ENCODE results near the gene PGBD5. TPM values are rescaled to one million over a fixed set of nuclear protein-coding genes. Genes with fewer than 3 reads are reported as not detected.
"Not testable (repeated sequence)": the region's sequence is repeated elsewhere in the genome, so short reads cannot be mapped to it uniquely, and the experiment has no call there.

Gene PGBD5
- total RNA-seq, 4 donors from 2014 or later, result 1.0 to 4.5 (median 1.9) TPM

DNA sequence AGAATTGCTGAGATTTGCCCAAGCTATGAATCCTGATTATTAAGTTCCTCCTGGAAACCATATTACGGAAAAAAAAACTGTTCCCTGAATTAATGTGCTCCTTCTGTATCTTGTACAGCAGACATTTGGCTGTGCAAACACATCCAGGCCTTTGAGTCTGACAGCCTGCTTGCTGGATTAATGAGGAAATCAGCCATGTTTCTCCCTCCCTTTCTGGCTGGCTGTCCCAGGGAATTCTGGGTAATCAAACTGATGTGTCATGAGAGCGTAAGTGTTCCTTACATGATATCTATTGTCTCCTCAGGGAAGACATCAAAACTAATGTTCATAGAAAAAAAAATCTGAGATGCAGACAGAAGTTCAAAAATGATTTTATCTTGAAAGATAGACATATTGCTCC, 18.8 kb downstream of the PGBD5 start:
- DNase-seq (no peak), ATAC-seq (no peak)
- Histone ChIP-seq H3K36me3 (no peaks in the 10 kb centered on the region), H3K27me3 (no peaks in the 10 kb centered on the region), H3K27ac (no peak overlapping the region), H3K4me3 (no peak overlapping the region), H3K9me3 (no peaks in the 10 kb centered on the region), H3K4me1 (no peaks in the 10 kb centered on the region)
- TF ChIP-seq POLR2A (IDR thresholded peaks at IDR 0.05), result no peak
- TF ChIP-seq, protein P1, sequence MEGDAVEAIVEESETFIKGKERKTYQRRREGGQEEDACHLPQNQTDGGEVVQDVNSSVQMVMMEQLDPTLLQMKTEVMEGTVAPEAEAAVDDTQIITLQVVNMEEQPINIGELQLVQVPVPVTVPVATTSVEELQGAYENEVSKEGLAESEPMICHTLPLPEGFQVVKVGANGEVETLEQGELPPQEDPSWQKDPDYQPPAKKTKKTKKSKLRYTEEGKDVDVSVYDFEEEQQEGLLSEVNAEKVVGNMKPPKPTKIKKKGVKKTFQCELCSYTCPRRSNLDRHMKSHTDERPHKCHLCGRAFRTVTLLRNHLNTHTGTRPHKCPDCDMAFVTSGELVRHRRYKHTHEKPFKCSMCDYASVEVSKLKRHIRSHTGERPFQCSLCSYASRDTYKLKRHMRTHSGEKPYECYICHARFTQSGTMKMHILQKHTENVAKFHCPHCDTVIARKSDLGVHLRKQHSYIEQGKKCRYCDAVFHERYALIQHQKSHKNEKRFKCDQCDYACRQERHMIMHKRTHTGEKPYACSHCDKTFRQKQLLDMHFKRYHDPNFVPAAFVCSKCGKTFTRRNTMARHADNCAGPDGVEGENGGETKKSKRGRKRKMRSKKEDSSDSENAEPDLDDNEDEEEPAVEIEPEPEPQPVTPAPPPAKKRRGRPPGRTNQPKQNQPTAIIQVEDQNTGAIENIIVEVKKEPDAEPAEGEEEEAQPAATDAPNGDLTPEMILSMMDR (IDR thresholded peaks at IDR 0.05 in 4 of 5, conservative IDR thresholded peaks at IDR 0.05 in 1 of 5), result no peak
- in situ Hi-C loops (cut with MboI; ENCODE audit: low sequenced_read_pairs in 4 of 4), result no loop called here
- intact Hi-C loops (cut with DNase I; ENCODE audit: low total_unique reads), result no loop called here

- intact Hi-C loops (cut with DNase I; ENCODE audit: low total_unique reads); H3K27ac ChIP-seq; H3K27me3 ChIP-seq; DNase-seq; in situ Hi-C loops (cut with MboI; ENCODE audit: low sequenced_read_pairs in 4 of 4); H3K4me1 ChIP-seq; H3K9me3 ChIP-seq; H3K36me3 ChIP-seq; H3K4me3 ChIP-seq; ATAC-seq: not testable (repeated sequence)
Measured at GRCh38 chr1:230406727-230407126, 19.4 kb downstream of the PGBD5 start.

DNA sequence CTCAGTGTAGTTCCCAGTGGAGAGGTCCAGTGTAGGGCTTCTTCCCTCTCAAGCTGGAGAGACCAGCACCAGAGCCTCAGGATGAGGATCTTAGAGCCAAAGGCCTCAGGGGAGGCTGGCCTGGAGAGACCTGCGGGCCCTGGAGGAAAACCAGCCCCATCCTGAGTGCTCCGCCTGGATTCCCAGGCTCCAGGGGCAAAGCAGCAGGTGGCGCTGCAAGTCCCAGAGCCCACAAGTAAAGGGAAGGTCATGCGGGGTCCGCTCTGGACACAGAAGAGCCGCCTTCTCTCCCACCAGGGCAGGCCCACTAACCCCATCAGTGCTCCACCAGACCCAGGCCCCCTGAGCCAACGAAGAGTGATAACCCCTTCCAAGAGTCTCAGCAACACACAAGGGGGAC, 22.7 kb downstream of the PGBD5 start:
- DNase-seq, result no peak
- H3K36me3 ChIP-seq, result no peaks in the 10 kb centered on the region

DNA sequence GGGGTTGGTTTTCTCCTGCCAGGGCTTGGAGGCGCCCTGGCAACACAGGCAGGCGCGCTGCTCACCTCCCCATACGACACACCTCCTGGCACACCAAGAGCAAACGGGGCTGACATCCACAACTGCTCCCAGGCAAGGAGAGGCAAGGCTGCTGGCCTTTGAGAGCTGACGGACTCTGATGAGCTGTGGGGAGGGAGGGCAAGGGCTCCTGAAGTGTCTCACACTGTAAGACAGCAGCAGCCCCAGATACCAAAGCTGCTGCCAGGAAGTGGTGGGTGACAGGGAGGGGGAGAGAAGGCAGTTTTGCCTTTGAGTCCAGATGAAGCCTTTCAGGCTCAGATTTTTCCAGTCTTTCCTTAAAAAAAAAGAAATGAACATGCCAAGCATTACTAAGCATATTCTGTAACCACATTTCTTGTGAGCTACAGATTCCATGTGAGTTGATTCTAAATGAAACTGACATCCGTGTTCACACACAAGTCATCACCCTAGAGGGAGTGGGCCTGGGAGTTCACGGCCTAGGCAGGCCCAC, 24.3 kb downstream of the PGBD5 start:
- no peak for DNase-seq
- H3K36me3 ChIP-seq, result no peaks in the 10 kb centered on the region
- no peak for ATAC-seq
- no peak overlapping the region for H3K4me3 ChIP-seq
- H3K27me3 ChIP-seq, result no peaks in the 10 kb centered on the region
- in situ Hi-C loops (cut with MboI; ENCODE audit: low sequenced_read_pairs in 4 of 4) (no loop called here), intact Hi-C loops (cut with DNase I; ENCODE audit: low total_unique reads) (no loop called here)
- no peak overlapping the region for H3K27ac ChIP-seq
- H3K4me1 ChIP-seq, result no peaks in the 10 kb centered on the region
- no peaks in the 10 kb centered on the region for H3K9me3 ChIP-seq
- TF ChIP-seq, protein P1 (IDR thresholded peaks at IDR 0.05 in 4 of 5, conservative IDR thresholded peaks at IDR 0.05 in 1 of 5), result no peak
- TF ChIP-seq POLR2A (IDR thresholded peaks at IDR 0.05), result no peak

More for the DNA sequence above, 22.7 kb downstream of the PGBD5 start:
- no peak for ATAC-seq
- intact Hi-C loops (cut with DNase I; ENCODE audit: low total_unique reads) (no loop called here), in situ Hi-C loops (cut with MboI; ENCODE audit: low sequenced_read_pairs in 4 of 4) (no loop called here)
- no peak overlapping the region for H3K4me3 ChIP-seq
- H3K27ac ChIP-seq, result no peak overlapping the region
- no peaks in the 10 kb centered on the region for H3K4me1 ChIP-seq
- TF ChIP-seq, protein P1 (IDR thresholded peaks at IDR 0.05 in 4 of 5, conservative IDR thresholded peaks at IDR 0.05 in 1 of 5), result no peak
- TF ChIP-seq POLR2A (IDR thresholded peaks at IDR 0.05), result no peak
- H3K27me3 ChIP-seq, result no peaks in the 10 kb centered on the region
- H3K9me3 ChIP-seq, result no peaks in the 10 kb centered on the region

GRCh38 chr1:230401101-230401500, 25.0 kb downstream of the PGBD5 start:
- Histone ChIP-seq H3K4me1 (no peaks in the 10 kb centered on the region), H3K27me3 (no peaks in the 10 kb centered on the region), H3K9me3 (no peaks in the 10 kb centered on the region), H3K36me3 (no peaks in the 10 kb centered on the region), H3K4me3 (no peak overlapping the region), H3K27ac (no peak overlapping the region)
- TF ChIP-seq, protein P1 (IDR thresholded peaks at IDR 0.05 in 4 of 5, conservative IDR thresholded peaks at IDR 0.05 in 1 of 5), result no peak
- no peak for TF ChIP-seq POLR2A (IDR thresholded peaks at IDR 0.05)
- intact Hi-C loops (cut with DNase I; ENCODE audit: low total_unique reads) (no loop called here), in situ Hi-C loops (cut with MboI; ENCODE audit: low sequenced_read_pairs in 4 of 4) (no loop called here)
- no peak for ATAC-seq
- DNase-seq, result no peak
